ENCODE measurements around the gene CBY3. TPM values are rescaled to one million over a fixed set of nuclear protein-coding genes. Genes with fewer than 3 reads are reported as not detected.
A peak's percentile ranks its signal among the peaks of the same experiment; 100 is the strongest.
"Not testable (repeated sequence)": the region's sequence is repeated elsewhere in the genome, so short reads cannot be mapped to it uniquely, and the experiment has no call there.

CBY3 gene
- total and polyA plus RNA-seq, 4 experiments from 2014 or later = 0.36 to 0.76 (median 0.57) TPM

- Mint-ChIP-seq H3K9me3 (no peaks in the 10 kb centered on the region), H3K27me3 (no peaks in the 10 kb centered on the region), H3K4me3 (peak overlapping the region; percentile 31 to 96 (median 54)), H3K27ac (peak overlapping the region in 6 of 7 donors; percentile 24 to 99 (median 97)), H3K36me3 (peaks cover 6 to 20% of the 10 kb centered on the region in 2 donors), H3K4me1 (peaks cover 20 to 51% (median 34%) of the 10 kb centered on the region in 4 donors)
- H3K36me3 ChIP-seq (ENCODE audit: insufficient read depth, low read length) = peaks cover 3% of the 10 kb centered on the region
- H3K9me3 ChIP-seq (ENCODE audit: control insufficient read depth in 1 of 2, low read length in 2 of 2) = no peaks in the 10 kb centered on the region
- ChIA-PET POLR2A (ENCODE audit: partially characterized antibody) (interaction anchor here (0.7 to 6.1 kb wide), 9 partner anchors 16 to 138 kb away, joined by 3 to 71 read pairs (median 4); partner anchors contain the start of genes CBY3, HNRNPH1, MAML1 and SQSTM1), CTCF (ENCODE audit: partially characterized antibody) (interaction anchor here (0.7 to 2.8 kb wide), 5 partner anchors 18 to 104 kb away, joined by 3 to 23 read pairs (median 3); partner anchors contain the start of genes HNRNPH1 and MAML1)
- H3K27ac ChIP-seq (ENCODE audit: low read depth, low read length) = peak overlapping the region; percentile 86
- DNase-seq = no peak
- no peaks in the 10 kb centered on the region for H3K27me3 ChIP-seq (ENCODE audit: insufficient read depth, low read length)
- peak overlapping the region in 1 of 2 donors; percentile 93 for H3K4me3 ChIP-seq (ENCODE audit: low read length in 2 of 2)
- intact Hi-C loops (cut with micrococcal nuclease) = no loop called here
- peaks cover 38% of the 10 kb centered on the region for H3K4me1 ChIP-seq (ENCODE audit: insufficient read depth, low read length)
These were observed 16.3 kb upstream of the CBY3 start for GRCh38 chr5:179697108-179697507.

- intact Hi-C loops (cut with micrococcal nuclease) = no loop called here
- ChIA-PET POLR2A (ENCODE audit: partially characterized antibody) (interaction anchor here (1.0 to 6.1 kb wide), 8 partner anchors 17 to 137 kb away, joined by 3 to 71 read pairs (median 6); partner anchors contain the start of genes HNRNPH1 and MAML1), CTCF (ENCODE audit: partially characterized antibody) (interaction anchor here (1.1 to 2.8 kb wide), 3 partner anchors 14 to 73 kb away, joined by 3 to 23 read pairs (median 3); partner anchors contain the start of gene HNRNPH1)
- DNase-seq = no peak
- Histone ChIP-seq H3K4me1 (ENCODE audit: insufficient read depth, low read length) (peaks cover 33% of the 10 kb centered on the region), H3K4me3 (ENCODE audit: low read length in 2 of 2) (no peak overlapping the region), H3K9me3 (ENCODE audit: control insufficient read depth in 1 of 2, low read length in 2 of 2) (no peaks in the 10 kb centered on the region), H3K36me3 (ENCODE audit: insufficient read depth, low read length) (peaks cover 3% of the 10 kb centered on the region), H3K27ac (ENCODE audit: low read depth, low read length) (no peak overlapping the region), H3K27me3 (ENCODE audit: insufficient read depth, low read length) (no peaks in the 10 kb centered on the region)
- Mint-ChIP-seq H3K27ac (peak overlapping the region in 5 of 7 donors; percentile 41 to 97 (median 60)), H3K4me1 (peaks cover 20 to 50% (median 32%) of the 10 kb centered on the region in 4 donors), H3K4me3 (peak overlapping the region in 2 of 8 donors; percentile 27 to 30), H3K9me3 (no peaks in the 10 kb centered on the region), H3K36me3 (peaks cover 4 to 20% of the 10 kb centered on the region in 2 donors), H3K27me3 (no peaks in the 10 kb centered on the region)
These were observed 15.8 kb upstream of the CBY3 start for GRCh38 chr5:179696603-179697002.

GRCh38 chr5:179694561-179694960 is 13.7 kb upstream of the CBY3 start:
- Histone ChIP-seq H3K27ac (ENCODE audit: low read depth, low read length) (no peak overlapping the region), H3K27me3 (ENCODE audit: insufficient read depth, low read length) (no peaks in the 10 kb centered on the region), H3K9me3 (ENCODE audit: control insufficient read depth in 1 of 2, low read length in 2 of 2) (no peaks in the 10 kb centered on the region), H3K4me3 (ENCODE audit: low read length in 2 of 2) (no peak overlapping the region), H3K4me1 (ENCODE audit: insufficient read depth, low read length) (peaks cover 17% of the 10 kb centered on the region), H3K36me3 (ENCODE audit: insufficient read depth, low read length) (no peaks in the 10 kb centered on the region)
- no peak for DNase-seq
- H3K9me3 Mint-ChIP-seq = no peaks in the 10 kb centered on the region
- peaks cover 4 to 14% of the 10 kb centered on the region in 2 donors for H3K36me3 Mint-ChIP-seq
- H3K4me3 Mint-ChIP-seq = peak overlapping the region in 1 of 8 donors; percentile 21
- POLR2A ChIA-PET (ENCODE audit: partially characterized antibody) = interaction anchor here (1.1 kb wide), 1 partner anchor 9 kb away, joined by 3 read pairs; no protein-coding TSS in a partner anchor
- no peaks in the 10 kb centered on the region for H3K27me3 Mint-ChIP-seq
- H3K27ac Mint-ChIP-seq = peak overlapping the region in 1 of 7 donors; percentile 31
- CTCF ChIA-PET (ENCODE audit: partially characterized antibody) = interaction anchor here (1.0 kb wide), 1 partner anchor 15 kb away, joined by 4 read pairs; no protein-coding TSS in a partner anchor
- H3K4me1 Mint-ChIP-seq = peaks cover 11 to 35% (median 19%) of the 10 kb centered on the region in 4 donors
- intact Hi-C loops (cut with micrococcal nuclease) = no loop called here

GRCh38 chr5:179689212-179689611 is 8.4 kb upstream of the CBY3 start:
- H3K27me3 ChIP-seq (ENCODE audit: insufficient read depth, low read length); H3K4me1 Mint-ChIP-seq; H3K36me3 ChIP-seq (ENCODE audit: insufficient read depth, low read length); H3K27ac Mint-ChIP-seq; H3K4me3 ChIP-seq (ENCODE audit: low read length in 2 of 2); H3K27ac ChIP-seq (ENCODE audit: low read depth, low read length); H3K27me3 Mint-ChIP-seq; H3K4me3 Mint-ChIP-seq; DNase-seq; H3K36me3 Mint-ChIP-seq; intact Hi-C loops (cut with micrococcal nuclease); H3K4me1 ChIP-seq (ENCODE audit: insufficient read depth, low read length); H3K9me3 ChIP-seq (ENCODE audit: control insufficient read depth in 1 of 2, low read length in 2 of 2); H3K9me3 Mint-ChIP-seq: not testable (repeated sequence)
- CTCF ChIA-PET (ENCODE audit: partially characterized antibody) = interaction anchor here (2.8 kb wide), 1 partner anchor 10 kb away, joined by 10 read pairs; no protein-coding TSS in a partner anchor
- POLR2A ChIA-PET (ENCODE audit: partially characterized antibody) = interaction anchor here (0.6 to 1.3 kb wide), 2 partner anchors 66 to 154 kb away, joined by 3 to 4 read pairs; partner anchors contain the start of gene HNRNPH1

GRCh38 chr5:179680014-179680779 is 637 bp downstream of the CBY3 start:
- Histone ChIP-seq H3K36me3 (ENCODE audit: insufficient read depth, low read length) (no peaks in the 10 kb centered on the region), H3K27ac (ENCODE audit: low read depth, low read length) (no peak overlapping the region), H3K4me3 (ENCODE audit: low read length in 2 of 2) (no peak overlapping the region), H3K4me1 (ENCODE audit: insufficient read depth, low read length) (peaks cover 28% of the 10 kb centered on the region), H3K9me3 (ENCODE audit: control insufficient read depth in 1 of 2, low read length in 2 of 2) (no peaks in the 10 kb centered on the region), H3K27me3 (ENCODE audit: insufficient read depth, low read length) (no peaks in the 10 kb centered on the region)
- Mint-ChIP-seq H3K4me1 (peaks cover 21 to 51% (median 31%) of the 10 kb centered on the region in 4 donors), H3K4me3 (peak overlapping the region; percentile 33 to 97 (median 68)), H3K36me3 (peaks cover 0 to 13% of the 10 kb centered on the region in 2 donors), H3K27me3 (no peaks in the 10 kb centered on the region), H3K27ac (peak overlapping the region; percentile 44 to 97 (median 88)), H3K9me3 (no peaks in the 10 kb centered on the region)
- no peak for DNase-seq
- CTCF ChIA-PET (ENCODE audit: partially characterized antibody) = interaction anchor here (1.0 to 2.7 kb wide), 8 partner anchors 8 to 57 kb away, joined by 3 to 23 read pairs (median 6); partner anchors contain the start of genes HNRNPH1 and MAML1
- intact Hi-C loops (cut with micrococcal nuclease) = no loop called here
- POLR2A ChIA-PET (ENCODE audit: partially characterized antibody) = interaction anchor here (0.6 to 3.8 kb wide), 9 partner anchors 11 to 126 kb away, joined by 3 to 59 read pairs (median 9); partner anchors contain the start of genes HNRNPH1 and MAML1

GRCh38 chr5:179679014-179679674 is 1.7 kb downstream of the CBY3 start:
- H3K4me1 Mint-ChIP-seq = peaks cover 21 to 51% (median 31%) of the 10 kb centered on the region in 4 donors
- ChIA-PET CTCF (ENCODE audit: partially characterized antibody) (interaction anchor here (1.1 to 2.7 kb wide), 9 partner anchors 9 to 117 kb away, joined by 3 to 23 read pairs (median 5); partner anchors contain the start of gene HNRNPH1), POLR2A (ENCODE audit: partially characterized antibody) (interaction anchor here (0.6 to 3.8 kb wide), 18 partner anchors 9 to 1336 kb away, joined by 3 to 59 read pairs (median 8); partner anchors contain the start of genes HNRNPH1, LTC4S, MAML1 and MRNIP)
- intact Hi-C loops (cut with micrococcal nuclease) = loop anchor here (2.0 to 5.0 kb wide), 3 partner anchors 118 to 412 kb away; partner anchors contain the start of gene TBC1D9B
- peak; percentile 55 to 79 (median 59) for DNase-seq
- Histone ChIP-seq H3K27ac (ENCODE audit: low read depth, low read length) (peak overlapping the region; percentile 83), H3K4me1 (ENCODE audit: insufficient read depth, low read length) (peaks cover 28% of the 10 kb centered on the region), H3K36me3 (ENCODE audit: insufficient read depth, low read length) (no peaks in the 10 kb centered on the region), H3K4me3 (ENCODE audit: low read length in 2 of 2) (peak overlapping the region; percentile 73 to 98), H3K9me3 (ENCODE audit: control insufficient read depth in 1 of 2, low read length in 2 of 2) (no peaks in the 10 kb centered on the region), H3K27me3 (ENCODE audit: insufficient read depth, low read length) (no peaks in the 10 kb centered on the region)
- peaks cover 0 to 13% of the 10 kb centered on the region in 2 donors for H3K36me3 Mint-ChIP-seq
- no peaks in the 10 kb centered on the region for H3K27me3 Mint-ChIP-seq
- H3K27ac Mint-ChIP-seq = peak overlapping the region; percentile 94 to 98 (median 98)
- no peaks in the 10 kb centered on the region for H3K9me3 Mint-ChIP-seq
- H3K4me3 Mint-ChIP-seq = peak overlapping the region; percentile 96 to 99 (median 96)

Data from CD4-positive, alpha-beta memory T cell (primary cell).